GM21786 (cell line): Measurements from ENCODE around the gene DCAF4.
"Not testable (repeated sequence)": the region's sequence is repeated elsewhere in the genome, so short reads cannot be mapped to it uniquely, and the experiment has no call there.

Experiments used
- ATAC-seq: cut with Tn5 transposase; IDR thresholded peaks from one replicate; pipeline ENCODE4 v1.9.1; 2021; ENCODE audit not compliant: unreplicated experiment

The DCAF4 gene

DNA sequence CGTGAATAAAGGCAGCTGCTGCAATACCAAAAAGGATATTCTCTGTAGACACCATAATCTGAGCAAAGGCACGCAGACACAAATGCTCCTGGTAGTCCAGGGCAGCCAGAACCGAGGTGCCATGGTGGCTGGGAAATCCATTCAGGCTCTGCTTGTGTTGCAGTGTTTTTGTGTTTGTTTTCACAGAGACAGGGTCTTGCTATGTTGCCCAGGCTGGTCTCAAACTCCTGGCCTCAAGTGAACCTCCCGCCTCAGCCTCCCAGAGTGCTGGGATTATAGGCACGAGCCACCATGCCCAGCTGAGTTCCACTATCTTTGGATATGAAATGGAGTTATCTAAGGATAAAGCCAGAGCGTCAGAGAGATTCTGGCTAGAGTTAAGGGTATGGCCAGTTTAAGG is 39.8 kb downstream of the DCAF4 start:
- no peak for ATAC-seq

- ATAC-seq: no peak
Measured at GRCh38 chr14:72968316-72968715, 42.1 kb downstream of the DCAF4 start.

DNA sequence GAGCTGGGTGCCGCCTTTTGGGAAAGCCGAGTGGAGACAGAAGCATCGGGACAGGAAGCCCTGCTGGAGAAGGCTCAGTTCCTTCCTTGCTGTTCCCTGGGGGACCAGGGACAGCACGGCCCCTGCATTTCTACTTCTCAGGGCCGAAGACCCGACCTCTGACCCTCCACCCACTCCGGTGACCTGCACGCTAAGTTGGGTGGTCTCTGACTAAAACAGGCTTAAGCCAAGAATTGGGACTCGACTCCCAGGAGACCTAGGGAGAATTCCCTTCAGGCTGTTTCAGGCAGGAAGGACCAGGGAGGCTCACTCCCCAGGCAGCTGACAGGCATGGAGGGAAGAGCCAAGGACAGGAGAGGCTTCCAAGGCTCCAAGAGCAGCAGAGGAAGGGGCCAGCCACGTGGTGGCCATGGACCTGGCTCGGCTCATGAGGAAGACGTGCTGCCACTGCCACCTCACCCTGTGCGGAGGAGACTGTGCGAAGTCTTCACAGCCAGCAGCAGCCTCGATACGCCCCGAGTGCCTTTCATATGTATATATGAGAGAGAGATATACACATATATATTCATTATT is 43.9 kb downstream of the DCAF4 start:
- ATAC-seq: no peak

- no peak for ATAC-seq
Measured at GRCh38 chr14:72970824-72971434, 44.7 kb downstream of the DCAF4 start.

DNA sequence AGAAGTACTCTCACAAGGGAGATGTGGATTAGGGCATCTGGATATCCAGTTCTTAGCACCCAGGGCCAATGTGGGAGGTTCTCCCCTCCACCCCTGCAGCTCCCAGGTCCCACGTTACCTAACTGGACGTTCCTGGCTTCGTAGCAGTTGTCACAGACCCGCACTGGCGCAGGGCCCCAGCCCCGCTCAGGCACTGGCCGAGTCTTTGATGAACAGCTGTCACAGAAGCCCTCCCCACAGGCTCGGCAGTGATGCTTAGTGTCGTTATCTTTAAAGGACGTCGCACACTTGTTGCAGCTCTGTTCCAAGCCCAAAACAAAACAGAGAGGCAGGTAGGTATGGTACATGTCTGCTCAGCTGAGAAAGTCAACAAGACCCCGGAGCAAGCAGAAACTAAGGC is 48.4 kb downstream of the DCAF4 start:
- no peak for ATAC-seq

GRCh38 chr14:72975770-72976169 is 49.5 kb downstream of the DCAF4 start:
- ATAC-seq: no peak

GRCh38 chr14:72978856-72979255 is 52.6 kb downstream of the DCAF4 start:
- no peak for ATAC-seq

DNA sequence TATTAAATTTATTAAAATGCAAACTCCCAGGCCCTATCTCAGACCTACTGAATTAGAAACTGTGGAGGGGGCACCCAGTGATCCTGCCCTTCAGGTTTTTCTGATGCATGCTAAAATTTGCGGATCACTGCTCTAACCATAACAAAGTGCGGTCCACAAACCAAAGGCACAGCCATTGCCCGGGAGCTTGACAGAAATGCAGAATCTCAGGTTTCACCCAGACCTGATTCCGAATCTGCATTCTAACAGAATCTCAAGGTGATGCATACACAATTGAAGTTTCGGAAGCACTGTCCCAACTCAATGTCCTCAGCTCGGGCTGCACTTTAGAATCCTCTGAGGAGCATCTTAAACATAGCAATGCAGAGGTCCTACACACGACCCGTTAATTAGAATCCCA is 54.6 kb downstream of the DCAF4 start:
- no peak for ATAC-seq

- no peak for ATAC-seq
Measured at GRCh38 chr14:72982146-72982708, 56.0 kb downstream of the DCAF4 start.

DNA sequence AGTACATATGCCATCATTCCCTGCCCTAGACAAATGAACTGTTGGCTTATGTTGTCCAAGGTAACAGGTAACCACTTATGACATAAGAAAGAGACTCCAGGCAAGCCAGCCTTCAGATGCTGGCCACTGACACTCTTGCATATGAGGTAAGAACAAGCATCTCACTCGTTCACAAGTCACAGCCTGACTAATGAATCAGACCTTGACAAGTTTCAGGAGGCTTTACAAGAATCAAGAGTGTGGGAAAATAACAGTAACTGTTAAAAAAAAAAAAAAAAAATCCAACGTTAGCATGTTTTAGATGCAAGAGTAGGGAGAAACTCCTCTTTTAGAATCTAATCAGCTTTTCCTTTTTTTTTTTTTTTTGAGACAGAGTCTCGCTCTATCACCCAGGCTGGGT is 60.0 kb downstream of the DCAF4 start:
- no peak for ATAC-seq

- ATAC-seq: no peak
Measured at GRCh38 chr14:72986857-72987256, 60.6 kb downstream of the DCAF4 start.

- ATAC-seq: no peak
Measured at GRCh38 chr14:72990171-72990570, 63.9 kb downstream of the DCAF4 start.

DNA sequence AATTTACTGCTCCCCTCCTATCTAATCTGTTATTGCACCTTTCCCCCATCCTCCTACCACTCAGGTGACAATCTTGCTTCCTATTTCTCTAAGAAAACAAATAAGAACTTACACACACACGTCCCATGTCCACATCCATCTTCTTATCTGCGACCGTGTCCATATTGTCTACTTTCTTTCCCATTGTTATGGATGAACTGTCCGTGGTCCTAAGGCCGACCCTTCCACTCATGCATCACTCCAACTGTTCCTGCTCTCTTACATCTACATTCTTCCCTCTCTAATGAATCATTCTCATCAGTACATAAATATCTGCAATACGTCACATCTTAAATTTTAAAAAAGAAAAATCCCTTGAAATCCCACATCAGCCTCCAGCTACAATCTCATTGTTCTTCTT is 70.7 kb downstream of the DCAF4 start:
- ATAC-seq: no peak

DNA sequence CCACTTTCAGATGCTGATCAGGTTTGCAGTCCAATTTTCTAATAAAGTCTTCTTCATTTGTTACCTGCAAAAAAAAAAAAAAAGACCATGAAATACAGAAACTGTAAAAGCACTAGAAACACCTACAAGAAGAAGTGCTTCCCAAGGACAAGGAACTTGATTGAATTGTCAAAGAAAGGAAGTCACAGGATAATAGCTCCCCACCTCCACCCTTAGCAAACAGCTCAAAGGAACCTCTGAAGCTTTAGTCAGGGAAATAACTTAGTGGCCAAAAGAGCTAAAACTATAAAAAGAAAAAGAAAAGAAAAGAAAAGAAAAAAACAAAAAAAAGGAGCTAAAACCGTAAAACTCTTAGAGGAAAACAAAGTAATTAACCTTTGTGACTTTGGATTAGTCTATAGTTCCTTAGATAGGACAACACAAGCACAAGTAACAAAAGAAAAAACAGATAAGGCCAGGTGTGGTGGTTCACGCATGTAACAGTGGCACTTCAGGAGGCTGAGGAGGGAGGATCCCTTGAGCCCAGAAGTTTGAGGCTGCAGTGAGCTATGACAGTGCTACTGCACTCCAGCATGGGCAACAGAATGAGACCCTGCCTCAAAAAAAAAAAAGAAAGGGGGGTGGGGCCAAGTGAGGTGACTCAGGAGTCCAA is 72.1 kb downstream of the DCAF4 start:
- ATAC-seq: no peak

- no peak for ATAC-seq
Measured at GRCh38 chr14:72999316-72999715, 73.1 kb downstream of the DCAF4 start.

- ATAC-seq: no peak
Measured at GRCh38 chr14:73000073-73000472, 73.8 kb downstream of the DCAF4 start.

DNA sequence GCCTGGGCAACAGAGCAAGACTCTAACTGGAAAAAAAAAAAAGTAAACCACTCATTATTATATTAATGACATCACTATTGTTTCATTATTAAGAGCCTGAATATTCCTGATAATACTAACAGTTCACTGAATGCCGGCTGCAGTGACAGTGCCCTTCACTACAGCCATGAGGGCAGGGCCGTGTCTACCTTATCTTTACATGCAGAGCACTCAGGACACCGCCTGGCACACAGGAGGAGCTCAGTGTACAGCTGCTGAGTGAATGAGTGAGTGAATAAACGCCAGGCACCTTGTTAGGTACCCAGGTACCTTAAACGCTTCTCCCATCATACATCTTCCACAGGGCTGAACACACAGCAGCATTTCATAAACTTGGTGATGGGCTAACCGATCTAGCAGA is 77.4 kb downstream of the DCAF4 start:
- ATAC-seq: no peak

- ATAC-seq: not testable (repeated sequence)
Measured at GRCh38 chr14:73004641-73005040, 78.4 kb downstream of the DCAF4 start.

GRCh38 chr14:73007835-73008234 is 81.6 kb downstream of the DCAF4 start:
- no peak for ATAC-seq

DNA sequence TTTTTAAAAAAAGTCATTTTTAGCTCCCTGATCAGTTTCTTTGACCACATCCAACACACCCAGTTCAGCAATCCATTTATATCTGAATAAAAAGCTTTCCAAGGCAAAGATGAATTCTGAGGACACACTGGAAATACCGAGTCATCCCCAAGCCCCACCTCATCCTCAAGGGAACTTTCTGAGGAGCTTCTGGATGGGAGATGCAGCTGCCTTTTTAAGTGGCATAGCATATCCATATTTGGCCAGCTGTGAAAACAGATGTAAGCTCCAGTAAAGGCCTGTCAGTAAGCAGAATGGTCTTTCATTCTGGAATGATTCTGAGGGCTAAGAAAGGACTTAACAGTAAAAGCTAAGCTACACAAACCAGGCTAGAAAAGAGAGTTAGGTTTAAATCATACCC is 82.2 kb downstream of the DCAF4 start:
- ATAC-seq: no peak
